IMR-90 (cell line): ENCODE data around the gene CCDC92. TPM values are rescaled to one million over a fixed set of nuclear protein-coding genes. Genes with fewer than 3 reads are reported as not detected.

Experiments used
- ATAC-seq: fragments of 200-7000 bp; cut with Tn5 transposase; 2 replicates; pipeline ENCODE4 v1.9.1; 2020; ENCODE audit warnings: low read depth, mild to moderate bottlenecking, moderate library complexity
- BruUV-seq: library from RNA; stranded (reverse); fragments of 400-500 nt; replicated peaks from 2 replicates; lab custom pipeline; 2021; lab: Mats Ljungman, UMichigan
- CTCF ChIA-PET: fragments of 300-600 bp; formaldehyde crosslinking; extraction: SDS; loops from one replicate; lab custom pipeline; 2021; ENCODE audit warnings: antibody characterized with exemption; lab: Yijun Ruan, JAX
- POLR2A ChIA-PET: fragments of 300-600 bp; sonication (Branson Sonifier 250); formaldehyde crosslinking; loops from one replicate; lab custom pipeline; 2022; ENCODE audit warnings: antibody characterized with exemption; ENCODE audit not compliant: unreplicated experiment; lab: Charles Lee
- DNase-seq: peaks from one replicate; pipeline ENCODE4 v3.0.0; 2013
- H2AFZ ChIP-seq: replicated peaks from 2 replicates; pipeline ENCODE3; 2013; ENCODE audit warnings: low read length, mild to moderate bottlenecking; ENCODE audit not compliant: poor library complexity
- H2AK5ac ChIP-seq: 2 replicates; pipeline ENCODE4 v1.6.1; 2013; ENCODE audit warnings: low read depth, low read length, inconsistent platforms
- H2AK9ac ChIP-seq: replicated peaks from 2 replicates; pipeline ENCODE3; 2013; ENCODE audit warnings: mild to moderate bottlenecking, low read depth, low read length, moderate library complexity; ENCODE audit not compliant: poor library complexity
- H2BK120ac ChIP-seq: 2 replicates; pipeline ENCODE4 v1.6.1; 2013; ENCODE audit warnings: low read depth, low read length, inconsistent platforms
- H2BK15ac ChIP-seq: 3 replicates; pipeline ENCODE4 v1.6.1; 2013; ENCODE audit warnings: low read depth, low read length, inconsistent platforms
- H2BK20ac ChIP-seq: 2 replicates; pipeline ENCODE4 v1.6.1; 2013; ENCODE audit warnings: low read depth, mild to moderate bottlenecking, inconsistent platforms, low read length, moderate library complexity
- H2BK5ac ChIP-seq: 2 replicates; pipeline ENCODE4 v1.6.1; 2013; ENCODE audit warnings: mild to moderate bottlenecking, low read depth, low read length, inconsistent platforms; ENCODE audit not compliant: poor library complexity, severe bottlenecking
- H3K14ac ChIP-seq: replicated peaks from 2 replicates; pipeline ENCODE4 v1.6.1; 2013; ENCODE audit warnings: low read depth, low read length, inconsistent platforms
- H3K18ac ChIP-seq: 2 replicates; pipeline ENCODE4 v1.6.1; 2013; ENCODE audit warnings: low read depth, low read length, control low read depth
- H3K23ac ChIP-seq: 2 replicates; pipeline ENCODE4 v1.6.1; 2013; ENCODE audit warnings: low read depth, low read length, inconsistent platforms
- H3K27ac ChIP-seq: 2 replicates; pipeline ENCODE4 v1.5.1; 2013; ENCODE audit warnings: mild to moderate bottlenecking, control low read depth, low read length; ENCODE audit not compliant: insufficient read depth
- H3K27me3 ChIP-seq: 2 replicates; pipeline ENCODE4 v1.6.1; 2013; ENCODE audit warnings: low read length; ENCODE audit not compliant: control insufficient read depth, insufficient read depth
- H3K36me3 ChIP-seq: 2 replicates; pipeline ENCODE4 v1.6.1; 2013; ENCODE audit warnings: low read length, mixed read lengths; ENCODE audit not compliant: control insufficient read depth, insufficient read depth
- H3K4ac ChIP-seq: 2 replicates; pipeline ENCODE4 v1.6.1; 2013; ENCODE audit warnings: low read depth, low read length, inconsistent platforms
- H3K4me1 ChIP-seq: 2 replicates; pipeline ENCODE4 v1.6.1; 2013; ENCODE audit warnings: low read length, mixed read lengths; ENCODE audit not compliant: control insufficient read depth, insufficient read depth
- H3K4me2 ChIP-seq: 2 replicates; pipeline ENCODE4 v1.6.1; 2013; ENCODE audit warnings: low read depth, mild to moderate bottlenecking, control low read depth, low read length, moderate library complexity
- H3K4me3 ChIP-seq: 2 replicates; pipeline ENCODE4 v1.5.1; 2013; ENCODE audit warnings: low read depth, mild to moderate bottlenecking, control low read depth, low read length, moderate library complexity; ENCODE audit not compliant: insufficient read depth
- H3K56ac ChIP-seq: 2 replicates; pipeline ENCODE4 v1.6.1; 2013; ENCODE audit warnings: low read length, inconsistent platforms; ENCODE audit not compliant: insufficient read depth; ENCODE audit errors: extremely low read depth
- H3K79me1 ChIP-seq, 2 experiments: 2 replicates each; pipeline ENCODE4 v1.6.1; 2013; ENCODE audit warnings: low read length in 2 of 2, inconsistent platforms in 1 of 2, low read depth in 1 of 2
- H3K9ac ChIP-seq: 2 replicates; pipeline ENCODE4 v1.6.1; 2013; ENCODE audit warnings: low read depth, low read length, control low read depth
- H3K9me1 ChIP-seq: 2 replicates; pipeline ENCODE4 v1.6.1; 2013; ENCODE audit warnings: low read length, inconsistent platforms; ENCODE audit not compliant: insufficient read depth
- H3K9me3 ChIP-seq: 2 replicates; pipeline ENCODE4 v1.6.1; 2013; ENCODE audit warnings: low read length; ENCODE audit not compliant: control insufficient read depth, insufficient read depth
- H4K20me1 ChIP-seq: 2 replicates; pipeline ENCODE4 v1.6.1; 2013; ENCODE audit warnings: low read length, inconsistent platforms; ENCODE audit not compliant: insufficient read depth
- H4K5ac ChIP-seq: 2 replicates; pipeline ENCODE4 v1.6.1; 2013; ENCODE audit warnings: mild to moderate bottlenecking, low read depth, low read length, control low read depth
- H4K8ac ChIP-seq, 2 experiments: 2 replicates each; pipeline ENCODE4 v1.6.1; 2013; ENCODE audit warnings: low read depth in 2 of 2, low read length in 2 of 2, control low read depth in 1 of 2, inconsistent platforms in 1 of 2
- H4K91ac ChIP-seq: 2 replicates; pipeline ENCODE4 v1.6.1; 2013; ENCODE audit warnings: low read depth, low read length, inconsistent platforms; ENCODE audit not compliant: insufficient read depth
- BHLHE40 ChIP-seq: fragments of 150-350 bp; IDR thresholded peaks from 2 replicates; pipeline ENCODE4 v1.6.1; 2016; ENCODE audit warnings: mild to moderate bottlenecking, low read depth, low read length
- CEBPB ChIP-seq: IDR thresholded peaks from 2 replicates; pipeline ENCODE4 v1.6.1; 2012; ENCODE audit warnings: low read depth, low read length, improper control_type of control experiment
- CHD1 ChIP-seq: IDR thresholded peaks from 2 replicates; pipeline ENCODE4 v1.6.1; 2012; ENCODE audit warnings: low read depth, low read length, improper control_type of control experiment
- CTCF ChIP-seq: conservative IDR thresholded peaks from 2 replicates; pipeline ENCODE4 v1.5.1; 2012; ENCODE audit warnings: mild to moderate bottlenecking, low read depth, low read length, improper control_type of control experiment
- ELK1 ChIP-seq: fragments of 150-350 bp; IDR thresholded peaks from 2 replicates; pipeline ENCODE4 v1.6.1; 2016; ENCODE audit warnings: low read depth, mild to moderate bottlenecking, low read length, moderate library complexity, borderline replicate concordance
- FOS ChIP-seq: fragments of 150-350 bp; IDR thresholded peaks from 2 replicates; pipeline ENCODE4 v1.6.1; 2016; ENCODE audit warnings: low read depth, low read length
- MAZ ChIP-seq: IDR thresholded peaks from 2 replicates; pipeline ENCODE4 v1.6.1; 2012; ENCODE audit warnings: low read depth, mild to moderate bottlenecking, low read length, improper control_type of control experiment, moderate library complexity, borderline replicate concordance
- MXI1 ChIP-seq: IDR thresholded peaks from 2 replicates; pipeline ENCODE4 v1.6.1; 2012; ENCODE audit warnings: low read depth, mild to moderate bottlenecking, low read length, moderate library complexity, borderline replicate concordance
- NFE2L2 ChIP-seq: fragments of 150-350 bp; IDR thresholded peaks from 2 replicates; pipeline ENCODE4 v1.6.1; 2016; ENCODE audit warnings: low read depth, mild to moderate bottlenecking, low read length
- POLR2A ChIP-seq: IDR thresholded peaks from 2 replicates; pipeline ENCODE4 v1.6.1; 2012; ENCODE audit warnings: mild to moderate bottlenecking, low read depth, low read length
- RCOR1 ChIP-seq: IDR thresholded peaks from 2 replicates; pipeline ENCODE4 v1.6.1; 2012; ENCODE audit warnings: mild to moderate bottlenecking, low read length, improper control_type of control experiment; ENCODE audit not compliant: insufficient replicate concordance
- RFX5 ChIP-seq: IDR thresholded peaks from 2 replicates; pipeline ENCODE4 v1.8.0; 2012; ENCODE audit warnings: low read depth, mild to moderate bottlenecking, low read length, moderate library complexity
- SMC3 ChIP-seq: fragments of 150-350 bp; IDR thresholded peaks from 2 replicates; pipeline ENCODE4 v1.6.1; 2016; ENCODE audit warnings: low read depth, mild to moderate bottlenecking, antibody characterized with exemption, low read length, moderate library complexity
- USF2 ChIP-seq: fragments of 150-350 bp; IDR thresholded peaks from 2 replicates; pipeline ENCODE4 v1.6.1; 2017; ENCODE audit warnings: mild to moderate bottlenecking, antibody characterized with exemption, low read length, low read depth
- WGBS, 2 experiments: methylation state at CpG; one replicate each; pipeline versions ENCODE4 v1.1.5 to v1.1.7; 2013; ENCODE audit warnings: missing lambda C conversion rate in 2 of 2; ENCODE audit not compliant: insufficient read length in 1 of 2; ENCODE audit errors: extremely low coverage in 2 of 2; 5-methylcytosine and 5-hydroxymethylcytosine counted together
- dilution Hi-C: fragments of 300-500 bp; cut with HindIII; formaldehyde crosslinking; loops from one replicate; pipeline ENCODE4 v1.14.3; 2018; ENCODE audit warnings: low sequenced_read_pairs; ENCODE audit not compliant: unreplicated experiment
- in situ Hi-C: fragments of 300-500 bp; cut with MboI; formaldehyde crosslinking; loops from 3 replicates; pipeline ENCODE4 v1.14.3; 2019; ENCODE audit warnings: low sequenced_read_pairs, inconsistent platforms, mixed read lengths
- intact Hi-C: fragments of 100-400 bp; cut with micrococcal nuclease; formaldehyde crosslinking; loops from 2 replicates; pipeline ENCODE4 v1.10.0; 2022
- polyA plus RNA-seq, 3 experiments: library from polyadenylated mRNA; depleted of rRNA; stranded (reverse); fragments of >200 nt; gene quantifications; 2 replicates each; pipeline ENCODE4 v1.2.3, GENCODE V29; 2012; ENCODE audit warnings: low replicate concordance in 1 of 3
- total RNA-seq: library from RNA; depleted of rRNA; stranded (reverse); fragments of >200 nt; gene quantifications from 2 replicates; pipeline ENCODE4 v1.2.3, GENCODE V29; 2012

The CCDC92 gene
- total and polyA plus RNA-seq, 2 of the 4 experiments (the other 2 are of a cell fraction), result 5.7 to 55.5 TPM

GRCh38 chr12:124015494-124016461, 43.1 kb upstream of the CCDC92 start:
- peaks cover 13% of the 10 kb centered on the region for H3K36me3 ChIP-seq
- no peak overlapping the region for H2BK5ac ChIP-seq
- H2AK5ac ChIP-seq, result no peak overlapping the region
- no peaks in the 10 kb centered on the region for H4K20me1 ChIP-seq
- no peak overlapping the region for H2BK15ac ChIP-seq
- no peak overlapping the region for H4K8ac ChIP-seq
- ChIA-PET CTCF (interaction anchor here (0.6 to 1.9 kb wide), 2 partner anchors 17 to 211 kb away, joined by 4 read pairs; no protein-coding TSS in a partner anchor), POLR2A (no interaction called here)
- BruUV-seq, result no TSS peak
- H3K79me1 ChIP-seq, result no peaks in the 10 kb centered on the region
- no peak overlapping the region for H3K18ac ChIP-seq
- H3K4ac ChIP-seq, result no peak overlapping the region
- H2AK9ac ChIP-seq, result no peak overlapping the region
- dilution Hi-C loops (no loop called here), in situ Hi-C loops (no loop called here), intact Hi-C loops (no loop called here)
- DNase-seq (no peak), ATAC-seq (no peak)
- H3K9me3 ChIP-seq, result no peaks in the 10 kb centered on the region
- no peak overlapping the region for H2BK20ac ChIP-seq
- 0 out of 2 replicates have a peak, but pooled peaks cover 3% of the 10 kb centered on the region for H3K9me1 ChIP-seq
- 71% methylated on average over 2 of the region's 13 CpGs; no CpG with 5 or more reads in 1 of the 2 experiments for WGBS, 2 experiments
- no peaks in the 10 kb centered on the region for H3K27me3 ChIP-seq
- H3K4me2 ChIP-seq, result no peak overlapping the region
- H3K4me1 ChIP-seq, result no peaks in the 10 kb centered on the region
- no peak overlapping the region for H3K56ac ChIP-seq
- H3K14ac ChIP-seq, result no peak overlapping the region
- no peak overlapping the region for H2AFZ ChIP-seq
- H2BK120ac ChIP-seq, result no peak overlapping the region
- H4K91ac ChIP-seq, result no peak overlapping the region
- H3K27ac ChIP-seq, result no peak overlapping the region
- no peak overlapping the region for H3K9ac ChIP-seq
- no peak overlapping the region for H4K5ac ChIP-seq
- no peak overlapping the region for H3K23ac ChIP-seq
- H3K4me3 ChIP-seq, result no peak overlapping the region
- TF ChIP-seq CTCF, result no peak
- TF ChIP-seq ELK1, result no peak
- TF ChIP-seq CHD1, result no peak
- TF ChIP-seq BHLHE40, result no peak
- TF ChIP-seq MXI1, result no peak
- no peak for TF ChIP-seq RCOR1
- TF ChIP-seq MAZ, result no peak
- TF ChIP-seq NFE2L2, result no peak
- no peak for TF ChIP-seq USF2
- no peak for TF ChIP-seq RFX5
- no peak for TF ChIP-seq FOS
- no peak for TF ChIP-seq SMC3
- TF ChIP-seq POLR2A, result no peak
- TF ChIP-seq CEBPB, result no peak
